Measurements from ENCODE around the gene SHC4. TPM values are rescaled to one million over a fixed set of nuclear protein-coding genes. Genes with fewer than 3 reads are reported as not detected.

The SHC4 gene
- total and polyA plus RNA-seq, 9 of the 15 experiments (the other 6 are each of a cell fraction or from before 2014, with no cell fraction given), result 0.43 to 1.2 (median 0.67) TPM

DNA sequence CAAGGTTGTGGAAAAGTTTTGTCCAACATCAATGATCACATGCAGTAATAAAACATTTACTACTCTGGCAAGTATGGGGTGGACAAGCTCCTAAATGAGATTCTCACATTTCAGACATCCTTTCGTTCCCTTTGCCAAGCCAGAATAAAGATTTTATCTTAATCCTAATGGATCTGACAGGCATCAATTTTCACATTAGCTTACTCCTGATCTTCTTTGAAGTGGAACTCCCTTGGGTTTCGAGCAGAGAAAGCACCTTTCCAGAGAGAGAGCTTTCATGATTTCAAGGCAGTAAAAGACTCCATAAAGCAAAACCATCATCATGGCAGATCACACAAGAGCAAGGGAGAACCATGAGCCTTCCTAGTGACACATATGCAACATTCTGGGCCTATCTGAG is 113.1 kb downstream of the SHC4 start:
- Histone ChIP-seq H3K9me3 (replicated peaks; ENCODE audit: control insufficient read depth, insufficient read depth, low read depth, low read length) (no peaks in the 10 kb centered on the region), H3K4me3 (no peak overlapping the region), H3K27ac (ENCODE audit: extremely low read depth, low read depth, low read length) (no peak overlapping the region), H3K27me3 (ENCODE audit: control insufficient read depth in 2 of 2, insufficient read depth in 2 of 2, low read length in 2 of 2) (no peaks in the 10 kb centered on the region), H3K4me2 (ENCODE audit: insufficient read depth, low read length) (no peak overlapping the region), H3K9ac (ENCODE audit: insufficient read depth in 1 of 2, low read depth in 2 of 2, low read length in 2 of 2) (no peak overlapping the region), H3K79me2 (ENCODE audit: control insufficient read depth, insufficient read depth, low read length) (no peaks in the 10 kb centered on the region), H2AFZ (ENCODE audit: low read depth, low read length) (no peak overlapping the region), H3K9me1 (ENCODE audit: control insufficient read depth, insufficient read depth, low read length) (no peaks in the 10 kb centered on the region), H4K20me1 (replicated peaks; ENCODE audit: control insufficient read depth, insufficient read depth, low read length) (no peaks in the 10 kb centered on the region), H3K4me1 (replicated peaks in 1 of 2; ENCODE audit: control insufficient read depth in 2 of 2, insufficient read depth in 2 of 2, low read length in 2 of 2) (peaks cover 0 to 14% of the 10 kb centered on the region in 2 experiments; a peak in 2 of 5 replicates), H3K36me3 (ENCODE audit: control insufficient read depth, insufficient read depth, low read length) (no peaks in the 10 kb centered on the region)
- 64% methylated on average over 2 of the region's 2 CpGs for WGBS (ENCODE audit: insufficient coverage, low coverage, missing lambda C conversion rate)
- ATAC-seq (no peak), FAIRE-seq (no peak), DNase-seq (ENCODE audit: extremely low read depth in 1 of 4, low spot score in 3 of 4) (no peak)
- intact Hi-C loops (cut with micrococcal nuclease), result no loop called here
- in situ Hi-C loops (cut with MboI), result loop anchor here (10.0 kb wide), 1 partner anchor 1294 kb away; no protein-coding TSS in a partner anchor
- ChIA-PET CTCF (ENCODE audit: low intra/inter-chr PET ratio) (no interaction called here), POLR2A (interaction anchor here (1.5 kb wide), 1 partner anchor 10 kb away, joined by 3 read pairs; no protein-coding TSS in a partner anchor)
- no peak for TF ChIP-seq ZNF124 (CRISPR knock-in tag; IDR thresholded peaks at IDR 0.05)
- TF ChIP-seq ZNF3 (CRISPR knock-in tag; IDR thresholded peaks at IDR 0.05), result no peak
- no peak for TF ChIP-seq ZNF133 (CRISPR knock-in tag; IDR thresholded peaks at IDR 0.05)
- TF ChIP-seq CHD2 (IDR thresholded peaks at IDR 0.05; ENCODE audit: low read depth, low read length), result no peak
- TF ChIP-seq ZNF75A (CRISPR knock-in tag; IDR thresholded peaks at IDR 0.05), result no peak
- no TSS peak for BruUV-seq (replicated peaks)

DNA sequence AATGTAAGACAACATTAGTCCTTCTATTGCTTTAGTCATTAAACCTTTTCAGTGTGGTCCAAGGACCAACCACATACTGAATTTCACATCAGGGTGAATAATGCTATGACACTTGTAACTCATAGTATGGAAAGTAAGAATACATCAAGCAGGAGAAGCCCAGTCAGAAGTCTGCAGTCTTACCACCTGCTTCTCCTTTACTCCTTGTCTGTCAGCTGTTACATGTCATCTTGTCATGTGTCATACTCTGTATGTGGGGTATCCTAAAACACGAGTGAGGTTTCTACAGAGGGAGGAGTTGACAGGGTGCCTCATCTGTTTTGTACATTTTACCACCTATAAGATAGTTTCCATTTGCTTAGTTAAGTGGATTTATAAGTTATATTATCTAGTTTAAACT is 118.6 kb downstream of the SHC4 start:
- Histone ChIP-seq H3K79me2 (ENCODE audit: control insufficient read depth, insufficient read depth, low read length) (no peaks in the 10 kb centered on the region), H3K9me1 (ENCODE audit: control insufficient read depth, insufficient read depth, low read length) (no peaks in the 10 kb centered on the region), H3K36me3 (ENCODE audit: control insufficient read depth, insufficient read depth, low read length) (no peaks in the 10 kb centered on the region), H3K4me3 (no peak overlapping the region), H4K20me1 (replicated peaks; ENCODE audit: control insufficient read depth, insufficient read depth, low read length) (no peaks in the 10 kb centered on the region), H3K4me1 (replicated peaks in 1 of 2; ENCODE audit: control insufficient read depth in 2 of 2, insufficient read depth in 2 of 2, low read length in 2 of 2) (no peaks in the 10 kb centered on the region), H2AFZ (ENCODE audit: low read depth, low read length) (no peak overlapping the region), H3K9me3 (replicated peaks; ENCODE audit: control insufficient read depth, insufficient read depth, low read depth, low read length) (no peaks in the 10 kb centered on the region; the same call in 1 of the 2 replicates), H3K9ac (ENCODE audit: insufficient read depth in 1 of 2, low read depth in 2 of 2, low read length in 2 of 2) (no peak overlapping the region), H3K27ac (ENCODE audit: extremely low read depth, low read depth, low read length) (no peak overlapping the region), H3K27me3 (ENCODE audit: control insufficient read depth in 2 of 2, insufficient read depth in 2 of 2, low read length in 2 of 2) (no peaks in the 10 kb centered on the region), H3K4me2 (ENCODE audit: insufficient read depth, low read length) (no peak overlapping the region)
- in situ Hi-C loops (cut with MboI), result no loop called here
- no TSS peak for BruUV-seq (replicated peaks)
- intact Hi-C loops (cut with micrococcal nuclease), result no loop called here
- POLR2A ChIA-PET, result interaction anchor here (0.6 to 0.9 kb wide), 4 partner anchors 11 to 776 kb away, joined by 3 read pairs; partner anchors contain the start of gene DTWD1
- TF ChIP-seq GATAD2B (IDR thresholded peaks at IDR 0.05; ENCODE audit: borderline replicate concordance) (no peak), EWSR1 (IDR thresholded peaks at IDR 0.05; ENCODE audit: borderline replicate concordance, low read depth, partially characterized antibody) (no peak), TEAD2 (tag; IDR thresholded peaks at IDR 0.05) (no peak), ZNF316 (IDR thresholded peaks at IDR 0.05) (no peak), BACH1 (tag; IDR thresholded peaks at IDR 0.05) (no peak), RBBP5 (IDR thresholded peaks at IDR 0.05; ENCODE audit: borderline replicate concordance, insufficient read depth, low read length, poor library complexity, severe bottlenecking) (no peak), ZNF133 (CRISPR knock-in tag; IDR thresholded peaks at IDR 0.05) (no peak), ZNF766 (CRISPR knock-in tag; conservative IDR thresholded peaks at IDR 0.05) (no peak)
- TF ChIP-seq, protein P1, sequence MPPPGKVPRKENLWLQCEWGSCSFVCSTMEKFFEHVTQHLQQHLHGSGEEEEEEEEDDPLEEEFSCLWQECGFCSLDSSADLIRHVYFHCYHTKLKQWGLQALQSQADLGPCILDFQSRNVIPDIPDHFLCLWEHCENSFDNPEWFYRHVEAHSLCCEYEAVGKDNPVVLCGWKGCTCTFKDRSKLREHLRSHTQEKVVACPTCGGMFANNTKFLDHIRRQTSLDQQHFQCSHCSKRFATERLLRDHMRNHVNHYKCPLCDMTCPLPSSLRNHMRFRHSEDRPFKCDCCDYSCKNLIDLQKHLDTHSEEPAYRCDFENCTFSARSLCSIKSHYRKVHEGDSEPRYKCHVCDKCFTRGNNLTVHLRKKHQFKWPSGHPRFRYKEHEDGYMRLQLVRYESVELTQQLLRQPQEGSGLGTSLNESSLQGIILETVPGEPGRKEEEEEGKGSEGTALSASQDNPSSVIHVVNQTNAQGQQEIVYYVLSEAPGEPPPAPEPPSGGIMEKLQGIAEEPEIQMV (tag; conservative IDR thresholded peaks at IDR 0.05; ENCODE audit: low read depth), result no peak
- TF ChIP-seq, protein P2, sequence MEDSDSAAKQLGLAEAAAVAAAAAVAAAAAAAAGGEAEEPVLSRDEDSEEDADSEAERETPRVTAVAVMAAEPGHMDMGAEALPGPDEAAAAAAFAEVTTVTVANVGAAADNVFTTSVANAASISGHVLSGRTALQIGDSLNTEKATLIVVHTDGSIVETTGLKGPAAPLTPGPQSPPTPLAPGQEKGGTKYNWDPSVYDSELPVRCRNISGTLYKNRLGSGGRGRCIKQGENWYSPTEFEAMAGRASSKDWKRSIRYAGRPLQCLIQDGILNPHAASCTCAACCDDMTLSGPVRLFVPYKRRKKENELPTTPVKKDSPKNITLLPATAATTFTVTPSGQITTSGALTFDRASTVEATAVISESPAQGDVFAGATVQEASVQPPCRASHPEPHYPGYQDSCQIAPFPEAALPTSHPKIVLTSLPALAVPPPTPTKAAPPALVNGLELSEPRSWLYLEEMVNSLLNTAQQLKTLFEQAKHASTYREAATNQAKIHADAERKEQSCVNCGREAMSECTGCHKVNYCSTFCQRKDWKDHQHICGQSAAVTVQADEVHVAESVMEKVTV (CRISPR knock-in tag; IDR thresholded peaks at IDR 0.05), result no peak
- FAIRE-seq (no peak), DNase-seq (ENCODE audit: extremely low read depth in 1 of 4, low spot score in 3 of 4) (no peak), ATAC-seq (no peak)
- WGBS (ENCODE audit: insufficient coverage, low coverage, missing lambda C conversion rate), result 0% methylated on average over 1 of the region's 1 CpG
- CTCF ChIA-PET (ENCODE audit: low intra/inter-chr PET ratio), result no interaction called here

All from K562 (cell line).